H1 (cell line): ENCODE measurements around the gene MALSU1. TPM values are rescaled to one million over a fixed set of nuclear protein-coding genes. Genes with fewer than 3 reads are reported as not detected.

Experiments used
- MAFK ChIP-seq: IDR thresholded peaks from 2 replicates; pipeline ENCODE4 v1.6.1; 2012; ENCODE audit warnings: low read depth, mild to moderate bottlenecking, improper control_type of control experiment, low read length
- POLR2A ChIP-seq, 2 experiments: IDR thresholded peaks; 1 replicate in 1 of 2; 2 replicates in 1 of 2; pipeline ENCODE4 v1.6.1; 2011; ENCODE audit warnings: low read depth in 2 of 2, low read length in 2 of 2, mild to moderate bottlenecking in 2 of 2; ENCODE audit errors: control extremely low read depth in 1 of 2
- POLR2AphosphoS5 ChIP-seq: IDR thresholded peaks from 2 replicates; pipeline ENCODE4 v1.6.1; 2011; ENCODE audit warnings: low read depth, low read length
- polyA plus RNA-seq, 7 experiments: library from polyadenylated mRNA; depleted of rRNA in 3 of 7; stranded (reverse) in 5 of 7; unstranded in 2 of 7; fragments of >200 nt in 5 of 7; fragments of 200-250 nt in 2 of 7; gene quantifications; 1 replicate in 5 of 7; 2 replicates in 1 of 7; 4 replicates in 1 of 7; pipeline versions ENCODE4 v1.2.1 to v1.2.3, GENCODE V29; 2011 to 2013; ENCODE audit warnings: missing spikeins in 2 of 7, mixed read lengths in 2 of 7
- total RNA-seq: library from RNA; stranded (reverse); fragmentation: NEBNext Ultra II Directional; extraction: Animal tissue kit (Norgen Biotek cat#: 25700); gene quantifications from 2 replicates; pipeline ENCODE4 v1.2.1, GENCODE V29; 2021
- TF ChIP-seq, protein P1 (sequence below), 3 experiments: IDR thresholded peaks; 1 replicate in 2 of 3; 2 replicates in 1 of 3; pipeline versions ENCODE4 v1.5.1 to v1.6.1; 2011; ENCODE audit warnings: low read length in 3 of 3, mild to moderate bottlenecking in 3 of 3, inconsistent platforms in 2 of 3, low read depth in 1 of 3, moderate library complexity in 1 of 3; ENCODE audit not compliant: insufficient read depth in 1 of 3; ENCODE audit errors: control extremely low read depth in 1 of 3

The MALSU1 gene
- total and polyA plus RNA-seq, 2 of the 8 experiments (the other 6 are each of a cell fraction or from before 2014, with no cell fraction given): 73.5 to 84.0 TPM

DNA sequence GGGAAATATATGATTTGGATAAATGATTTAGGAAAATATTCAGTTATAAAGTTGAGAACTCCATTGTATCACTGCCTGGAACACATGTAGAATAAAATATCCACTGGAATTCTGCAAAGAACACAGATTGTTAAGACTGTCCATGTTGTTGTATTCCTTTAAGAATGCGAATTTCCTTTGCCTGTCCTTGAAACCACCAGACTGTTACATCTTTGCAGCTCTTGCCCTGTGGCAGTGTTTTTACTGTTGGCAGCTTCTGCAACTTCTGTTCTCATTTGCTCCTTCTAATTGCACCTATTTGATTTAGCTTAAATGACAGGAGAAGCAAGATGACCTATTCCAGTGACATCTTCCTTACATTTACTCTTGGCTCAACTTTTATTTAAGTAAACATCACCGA lies 39.7 kb downstream of the MALSU1 start (continued):
- TF ChIP-seq, protein P1, sequence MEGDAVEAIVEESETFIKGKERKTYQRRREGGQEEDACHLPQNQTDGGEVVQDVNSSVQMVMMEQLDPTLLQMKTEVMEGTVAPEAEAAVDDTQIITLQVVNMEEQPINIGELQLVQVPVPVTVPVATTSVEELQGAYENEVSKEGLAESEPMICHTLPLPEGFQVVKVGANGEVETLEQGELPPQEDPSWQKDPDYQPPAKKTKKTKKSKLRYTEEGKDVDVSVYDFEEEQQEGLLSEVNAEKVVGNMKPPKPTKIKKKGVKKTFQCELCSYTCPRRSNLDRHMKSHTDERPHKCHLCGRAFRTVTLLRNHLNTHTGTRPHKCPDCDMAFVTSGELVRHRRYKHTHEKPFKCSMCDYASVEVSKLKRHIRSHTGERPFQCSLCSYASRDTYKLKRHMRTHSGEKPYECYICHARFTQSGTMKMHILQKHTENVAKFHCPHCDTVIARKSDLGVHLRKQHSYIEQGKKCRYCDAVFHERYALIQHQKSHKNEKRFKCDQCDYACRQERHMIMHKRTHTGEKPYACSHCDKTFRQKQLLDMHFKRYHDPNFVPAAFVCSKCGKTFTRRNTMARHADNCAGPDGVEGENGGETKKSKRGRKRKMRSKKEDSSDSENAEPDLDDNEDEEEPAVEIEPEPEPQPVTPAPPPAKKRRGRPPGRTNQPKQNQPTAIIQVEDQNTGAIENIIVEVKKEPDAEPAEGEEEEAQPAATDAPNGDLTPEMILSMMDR (IDR thresholded peaks at IDR 0.05; ENCODE audit: control extremely low read depth in 1 of 3, insufficient read depth in 1 of 3, low read depth in 1 of 3, low read length in 3 of 3): no peak
- TF ChIP-seq MAFK (no peak), POLR2A (IDR thresholded peaks at IDR 0.05; ENCODE audit: control extremely low read depth in 1 of 2, low read depth in 2 of 2, low read length in 2 of 2) (no peak), POLR2AphosphoS5 (no peak)
